Ishikawa (cell line): ENCODE data around the gene FABP7.

Experiments
- CEBPB ChIP-seq: IDR thresholded peaks from 2 replicates; pipeline ENCODE4 v1.6.1; 2012
- CREB1 ChIP-seq: IDR thresholded peaks from 2 replicates; pipeline ENCODE4 v1.6.1; 2012; ENCODE audit warnings: low read depth
- EGR1 ChIP-seq: IDR thresholded peaks from 2 replicates; pipeline ENCODE4 v1.6.1; 2012
- EP300 ChIP-seq: IDR thresholded peaks from 2 replicates; pipeline ENCODE4 v1.6.1; 2012; ENCODE audit warnings: borderline replicate concordance
- FOXM1 ChIP-seq: IDR thresholded peaks from 2 replicates; pipeline ENCODE4 v1.6.1; 2012; ENCODE audit warnings: low read depth, borderline replicate concordance
- MAX ChIP-seq: IDR thresholded peaks from 2 replicates; pipeline ENCODE4 v1.6.1; 2012
- NFIC ChIP-seq: IDR thresholded peaks from 2 replicates; pipeline ENCODE4 v1.6.1; 2012
- RAD21 ChIP-seq: IDR thresholded peaks from 2 replicates; pipeline ENCODE4 v1.6.1; 2012; ENCODE audit warnings: low read depth
- TAF1 ChIP-seq: IDR thresholded peaks from 2 replicates; pipeline ENCODE4 v1.6.1; 2012; ENCODE audit warnings: low read depth, mild to moderate bottlenecking
- TCF12 ChIP-seq: IDR thresholded peaks from 2 replicates; pipeline ENCODE4 v1.6.1; 2012; ENCODE audit warnings: low read depth
- TEAD4 ChIP-seq: IDR thresholded peaks from 2 replicates; pipeline ENCODE4 v1.6.1; 2012
- USF1 ChIP-seq: IDR thresholded peaks from 2 replicates; pipeline ENCODE4 v1.6.1; 2012
- YY1 ChIP-seq: IDR thresholded peaks from 2 replicates; pipeline ENCODE4 v1.6.1; 2012; ENCODE audit warnings: low read depth
- ZBTB7A ChIP-seq: IDR thresholded peaks from 2 replicates; pipeline ENCODE4 v1.6.1; 2012; ENCODE audit warnings: low read depth
- TF ChIP-seq, protein P1 (sequence below): IDR thresholded peaks from 2 replicates; pipeline ENCODE4 v1.6.1; 2012; ENCODE audit warnings: low read depth, mild to moderate bottlenecking

FABP7 gene

GRCh38 chr6:122799916-122800686 lies 20.6 kb downstream of the FABP7 start:
- TF ChIP-seq TCF12, result no peak
- TF ChIP-seq, protein P1, sequence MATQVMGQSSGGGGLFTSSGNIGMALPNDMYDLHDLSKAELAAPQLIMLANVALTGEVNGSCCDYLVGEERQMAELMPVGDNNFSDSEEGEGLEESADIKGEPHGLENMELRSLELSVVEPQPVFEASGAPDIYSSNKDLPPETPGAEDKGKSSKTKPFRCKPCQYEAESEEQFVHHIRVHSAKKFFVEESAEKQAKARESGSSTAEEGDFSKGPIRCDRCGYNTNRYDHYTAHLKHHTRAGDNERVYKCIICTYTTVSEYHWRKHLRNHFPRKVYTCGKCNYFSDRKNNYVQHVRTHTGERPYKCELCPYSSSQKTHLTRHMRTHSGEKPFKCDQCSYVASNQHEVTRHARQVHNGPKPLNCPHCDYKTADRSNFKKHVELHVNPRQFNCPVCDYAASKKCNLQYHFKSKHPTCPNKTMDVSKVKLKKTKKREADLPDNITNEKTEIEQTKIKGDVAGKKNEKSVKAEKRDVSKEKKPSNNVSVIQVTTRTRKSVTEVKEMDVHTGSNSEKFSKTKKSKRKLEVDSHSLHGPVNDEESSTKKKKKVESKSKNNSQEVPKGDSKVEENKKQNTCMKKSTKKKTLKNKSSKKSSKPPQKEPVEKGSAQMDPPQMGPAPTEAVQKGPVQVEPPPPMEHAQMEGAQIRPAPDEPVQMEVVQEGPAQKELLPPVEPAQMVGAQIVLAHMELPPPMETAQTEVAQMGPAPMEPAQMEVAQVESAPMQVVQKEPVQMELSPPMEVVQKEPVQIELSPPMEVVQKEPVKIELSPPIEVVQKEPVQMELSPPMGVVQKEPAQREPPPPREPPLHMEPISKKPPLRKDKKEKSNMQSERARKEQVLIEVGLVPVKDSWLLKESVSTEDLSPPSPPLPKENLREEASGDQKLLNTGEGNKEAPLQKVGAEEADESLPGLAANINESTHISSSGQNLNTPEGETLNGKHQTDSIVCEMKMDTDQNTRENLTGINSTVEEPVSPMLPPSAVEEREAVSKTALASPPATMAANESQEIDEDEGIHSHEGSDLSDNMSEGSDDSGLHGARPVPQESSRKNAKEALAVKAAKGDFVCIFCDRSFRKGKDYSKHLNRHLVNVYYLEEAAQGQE, result no peak
- no peak for TF ChIP-seq YY1
- TF ChIP-seq CREB1, result no peak
- no peak for TF ChIP-seq TEAD4
- no peak for TF ChIP-seq FOXM1
- TF ChIP-seq RAD21, result no peak
- TF ChIP-seq ZBTB7A, result no peak
- no peak for TF ChIP-seq USF1
- no peak for TF ChIP-seq EP300
- TF ChIP-seq EGR1, result no peak
- no peak for TF ChIP-seq CEBPB
- no peak for TF ChIP-seq NFIC
- no peak for TF ChIP-seq MAX
- TF ChIP-seq TAF1, result no peak

- TF ChIP-seq YY1 (no peak), RAD21 (no peak), USF1 (no peak), MAX (no peak), CREB1 (no peak), TEAD4 (no peak), EP300 (no peak), CEBPB (no peak), NFIC (no peak), ZBTB7A (no peak), EGR1 (no peak)
Measured at GRCh38 chr6:122800906-122801305, 21.4 kb downstream of the FABP7 start.

GRCh38 chr6:122801397-122801796 lies 21.9 kb downstream of the FABP7 start:
- TF ChIP-seq TAF1 (no peak), TEAD4 (no peak), EP300 (no peak), TCF12 (no peak), ZBTB7A (no peak), USF1 (no peak), YY1 (no peak), NFIC (no peak), MAX (no peak), RAD21 (no peak), EGR1 (no peak), FOXM1 (no peak), CEBPB (no peak), CREB1 (no peak)
- TF ChIP-seq, protein P1, result no peak

- no peak for TF ChIP-seq NFIC
- TF ChIP-seq TCF12, result no peak
- no peak for TF ChIP-seq CEBPB
- no peak for TF ChIP-seq ZBTB7A
- no peak for TF ChIP-seq FOXM1
- no peak for TF ChIP-seq MAX
- TF ChIP-seq TAF1, result no peak
- TF ChIP-seq YY1, result no peak
Measured at GRCh38 chr6:122803171-122803661, 23.7 kb downstream of the FABP7 start.

DNA sequence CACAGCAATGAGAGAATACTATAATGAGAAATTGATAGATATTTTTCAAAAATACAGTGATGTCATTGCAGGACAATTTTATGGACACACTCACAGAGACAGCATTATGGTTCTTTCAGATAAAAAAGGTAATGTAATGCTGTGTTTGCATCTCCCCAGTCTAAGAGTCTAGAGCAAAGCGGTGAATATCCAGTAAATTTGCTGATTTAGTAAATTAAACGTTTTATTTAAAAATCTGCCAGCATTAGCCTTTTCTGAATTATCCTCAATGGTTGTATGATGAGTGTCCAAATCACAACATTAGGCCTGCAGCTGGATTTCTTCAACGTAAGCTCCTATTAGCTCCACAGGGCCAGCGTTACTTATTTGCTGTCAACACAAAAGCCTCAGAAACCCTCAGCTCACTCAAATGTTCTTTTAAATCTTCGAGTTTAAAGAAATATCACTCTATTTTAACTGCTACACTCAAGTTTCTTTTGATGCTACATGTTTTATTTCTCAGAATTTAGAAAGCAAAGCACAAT lies 25.5 kb downstream of the FABP7 start:
- TF ChIP-seq EGR1, result no peak
- TF ChIP-seq FOXM1, result no peak
- TF ChIP-seq USF1, result no peak
- TF ChIP-seq TEAD4, result no peak
- no peak for TF ChIP-seq ZBTB7A
- no peak for TF ChIP-seq YY1
- no peak for TF ChIP-seq EP300
- TF ChIP-seq CREB1, result no peak
- TF ChIP-seq, protein P1, result no peak
- TF ChIP-seq MAX, result no peak
- TF ChIP-seq RAD21, result no peak
- no peak for TF ChIP-seq NFIC
- TF ChIP-seq CEBPB, result no peak
- no peak for TF ChIP-seq TCF12
- TF ChIP-seq TAF1, result no peak
